GM12878 (cell line): ENCODE data around the gene SELENOO. TPM values are rescaled to one million over a fixed set of nuclear protein-coding genes. Genes with fewer than 3 reads are reported as not detected.
A peak's percentile ranks its signal among the peaks of the same experiment; 100 is the strongest.

Experiments
- ATAC-seq: fragments of 200-7000 bp; cut with Tn5 transposase; 3 replicates; pipeline ENCODE4 v1.9.1; 2020; ENCODE audit warnings: mild to moderate bottlenecking, moderate library complexity
- BruUV-seq: library from RNA; stranded (reverse); fragments of 400-500 nt; replicated peaks from 2 replicates; lab custom pipeline; 2021; lab: Mats Ljungman, UMichigan
- CTCF ChIA-PET: fragments of 300-600 bp; sonication (Branson Sonifier 250); formaldehyde crosslinking; extraction: SDS; loops from one replicate; lab custom pipeline; 2021; ENCODE audit warnings: inconsistent platforms; lab: Yijun Ruan, JAX
- POLR2A ChIA-PET: fragments of 350-600 bp; formaldehyde crosslinking; extraction: SDS; loops from one replicate; lab custom pipeline; 2021; ENCODE audit warnings: inconsistent platforms; lab: Charles Lee
- RAD21 ChIA-PET: fragments of 300-600 bp; sonication (Branson Sonifier 250); formaldehyde crosslinking; loops from one replicate; lab custom pipeline; 2023; ENCODE audit warnings: antibody characterized with exemption; ENCODE audit not compliant: unreplicated experiment; lab: Charles Lee
- SMC1A ChIA-PET: fragments of 300-600 bp; sonication (Branson Sonifier 250); formaldehyde crosslinking; loops from one replicate; lab custom pipeline; 2023; ENCODE audit not compliant: unreplicated experiment, uncharacterized antibody; lab: Charles Lee
- DNase-seq: peaks from one replicate; pipeline ENCODE4 v3.0.0-alpha.2; 2011; ENCODE audit warnings: low read depth, low spot score
- FAIRE-seq: peaks from 3 replicates; lab custom pipeline; 2011; peaks lifted over from hg19 to GRCh38; lab: Jason Lieb, UNC
- H2AFZ ChIP-seq: 2 replicates; pipeline ENCODE4 v1.6.0; 2011; ENCODE audit warnings: low read depth, low read length, control low read depth; ENCODE audit not compliant: control insufficient read depth
- H3K27ac ChIP-seq: 2 replicates; pipeline ENCODE4 v1.5.1; 2011; ENCODE audit warnings: control low read depth; ENCODE audit not compliant: control insufficient read depth, insufficient read depth
- H3K27me3 ChIP-seq, 2 experiments: replicated peaks in 1 of 2; 2 replicates each; pipeline versions ENCODE4 v1.6.0 to v1.6.1; 2011; ENCODE audit warnings: low read length in 1 of 2; ENCODE audit not compliant: control insufficient read depth in 2 of 2, insufficient read depth in 2 of 2
- H3K36me3 ChIP-seq, 2 experiments: 2 replicates each; pipeline ENCODE4 v1.5.1; 2011; ENCODE audit warnings: low read length in 1 of 2; ENCODE audit not compliant: control insufficient read depth in 2 of 2, insufficient read depth in 2 of 2
- H3K4me1 ChIP-seq: 2 replicates; pipeline ENCODE4 v1.6.1; 2011; ENCODE audit warnings: mild to moderate bottlenecking, low read length, moderate library complexity, mixed read lengths; ENCODE audit not compliant: control insufficient read depth, insufficient read depth
- H3K4me2 ChIP-seq: 2 replicates; pipeline ENCODE4 v1.6.0; 2011; ENCODE audit warnings: control low read depth; ENCODE audit not compliant: control insufficient read depth, insufficient read depth
- H3K4me3 ChIP-seq: fragments of 200-600 bp; sonication (generic); 2 replicates; pipeline ENCODE4 v1.5.1; 2016
- H3K79me2 ChIP-seq: 2 replicates; pipeline ENCODE4 v1.6.0; 2011; ENCODE audit warnings: low read length; ENCODE audit not compliant: control insufficient read depth, insufficient read depth
- H3K9ac ChIP-seq: 2 replicates; pipeline ENCODE4 v1.8.0; 2011; ENCODE audit warnings: low read length, control low read depth, mixed read lengths; ENCODE audit not compliant: control insufficient read depth, insufficient read depth
- H3K9me3 ChIP-seq: replicated peaks from 3 replicates; pipeline ENCODE4 v1.5.1; 2011; ENCODE audit warnings: mild to moderate bottlenecking, low read length; ENCODE audit not compliant: control insufficient read depth, insufficient read depth
- H4K20me1 ChIP-seq: 2 replicates; pipeline ENCODE4 v1.6.0; 2011; ENCODE audit not compliant: control insufficient read depth, insufficient read depth
- CBX3 ChIP-seq: fragments of 200-600 bp; sonication (generic); IDR thresholded peaks from 2 replicates; pipeline ENCODE4 v1.6.1; 2016; ENCODE audit warnings: low read depth, borderline replicate concordance
- CEBPB ChIP-seq, 2 experiments: fragments of 150-350 bp in 1 of 2; IDR thresholded peaks; 2 replicates each; pipeline ENCODE4 v1.6.1; 2012 to 2014; ENCODE audit warnings: low read depth in 2 of 2, low read length in 2 of 2, borderline replicate concordance in 1 of 2, inconsistent platforms in 1 of 2
- DPF2 ChIP-seq: fragments of 450-650 bp; IDR thresholded peaks from 2 replicates; pipeline ENCODE4 v1.6.1; 2017; ENCODE audit warnings: mild to moderate bottlenecking
- HDAC6 ChIP-seq: fragments of 200-600 bp; sonication (generic); IDR thresholded peaks from one replicate; pipeline ENCODE4 v1.8.0; 2017; ENCODE audit warnings: antibody characterized with exemption; ENCODE audit not compliant: unreplicated experiment
- HDGF ChIP-seq: fragments of 450-650 bp; IDR thresholded peaks from 2 replicates; pipeline ENCODE4 v1.6.1; 2016; ENCODE audit warnings: antibody characterized with exemption
- IKZF1 ChIP-seq: fragments of 450-650 bp; conservative IDR thresholded peaks from 2 replicates; pipeline ENCODE4 v1.6.1; 2017; ENCODE audit warnings: antibody characterized with exemption, mild to moderate bottlenecking
- IKZF2 ChIP-seq, 2 experiments: fragments of 450-650 bp; IDR thresholded peaks; 2 replicates each; pipeline ENCODE4 v1.6.1; 2017; ENCODE audit warnings: mild to moderate bottlenecking in 2 of 2, moderate library complexity in 2 of 2
- LARP7 ChIP-seq: fragments of 450-650 bp; IDR thresholded peaks from 2 replicates; pipeline ENCODE4 v1.6.1; 2017; ENCODE audit warnings: mild to moderate bottlenecking
- MTA3 ChIP-seq: IDR thresholded peaks from 2 replicates; pipeline ENCODE4 v1.6.1; 2012; ENCODE audit warnings: low read length, inconsistent platforms, borderline replicate concordance
- SPI1 ChIP-seq: IDR thresholded peaks from 2 replicates; pipeline ENCODE4 v1.6.1; 2011; ENCODE audit warnings: low read depth, mild to moderate bottlenecking, low read length, moderate library complexity, borderline replicate concordance; ENCODE audit not compliant: insufficient read depth
- ZNF384 ChIP-seq: IDR thresholded peaks from 2 replicates; pipeline ENCODE4 v1.6.1; 2012; ENCODE audit warnings: low read depth, mild to moderate bottlenecking, low read length, improper control_type of control experiment, borderline replicate concordance
- WGBS: methylation state at CpG from one replicate; pipeline ENCODE4 v1.1.6; 2016; ENCODE audit warnings: low lambda C conversion rate; ENCODE audit not compliant: insufficient replicate concordance, insufficient coverage; ENCODE audit errors: missing lambda C conversion rate; 5-methylcytosine and 5-hydroxymethylcytosine counted together
- in situ Hi-C: fragments of 300-500 bp; cut with MboI; formaldehyde crosslinking; loops from 9 replicates; pipeline ENCODE4 v1.14.3; 2018; ENCODE audit warnings: mixed read lengths
- intact Hi-C: fragments of 100-400 bp; cut with micrococcal nuclease; formaldehyde crosslinking; loops from one replicate; pipeline ENCODE4 v1.14.2; 2022; ENCODE audit not compliant: unreplicated experiment
- polyA plus RNA-seq, 11 experiments: library from polyadenylated mRNA; depleted of rRNA in 4 of 11; unstranded in 6 of 11; stranded (reverse) in 5 of 11; fragments of >200 nt; fragmentation: Nextera tagmentation in 4 of 11; fragmentation: Illumina TruSeq in 1 of 11; extraction: Ambion mirVana in 4 of 11; extraction: Trizol in 1 of 11; gene quantifications; 1 replicate in 1 of 11; 2 replicates in 10 of 11; pipeline versions ENCODE4 v1.2.1 to v1.2.3, GENCODE V29; 2011 to 2016; ENCODE audit warnings: inconsistent platforms in 2 of 11, missing spikeins in 2 of 11, low read depth in 1 of 11
- total RNA-seq, 4 experiments: library from RNA; depleted of rRNA in 3 of 4; stranded (reverse); fragments of >200 nt in 3 of 4; fragmentation: Illumina TruSeq in 1 of 4; extraction: Trizol in 1 of 4; gene quantifications; 2 replicates each; pipeline versions ENCODE4 v1.2.1 to v1.2.3, GENCODE V29; 2013 to 2021

Gene SELENOO
- total and polyA plus RNA-seq, 10 of the 15 experiments (the other 5 are each of a cell fraction or from before 2014, with no cell fraction given) = 0.42 to 23.3 (median 3.3) TPM

DNA sequence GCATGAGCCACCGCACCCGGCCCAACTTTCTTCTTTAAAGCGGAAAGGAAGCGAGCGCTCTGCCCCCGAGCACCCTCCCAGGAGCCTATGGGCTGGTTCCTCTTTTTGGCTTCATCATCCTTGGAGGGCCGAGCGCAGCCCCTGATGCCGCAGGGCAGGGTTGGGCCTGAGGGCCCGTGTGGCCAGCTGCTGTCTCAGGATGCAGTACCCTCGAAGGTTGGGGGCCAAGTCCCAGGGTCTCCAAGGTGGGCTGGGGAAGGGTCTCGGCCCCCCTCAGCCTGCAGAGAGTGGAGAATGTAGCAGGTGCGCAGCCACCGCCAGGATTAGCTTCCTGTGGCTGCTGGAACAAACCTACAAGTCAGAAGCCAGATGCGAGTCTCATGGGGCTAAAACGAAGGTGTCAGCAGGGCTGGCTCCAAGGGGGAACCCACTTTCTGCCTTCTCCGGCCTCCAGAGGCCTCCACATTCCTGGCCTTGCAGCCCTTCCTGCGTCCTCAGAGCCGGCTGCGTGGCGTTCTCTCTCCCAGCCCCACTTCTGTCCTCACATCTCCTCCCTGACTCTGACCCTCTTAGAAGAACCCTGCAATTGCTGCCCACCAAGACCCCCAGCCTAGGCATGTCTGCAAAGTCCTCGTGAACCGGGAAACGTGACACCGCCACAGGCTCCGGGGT, 27.4 kb upstream of the SELENOO start:
- Histone ChIP-seq H3K27ac (no peak overlapping the region), H3K36me3 (no peaks in the 10 kb centered on the region), H2AFZ (no peak overlapping the region; the same call in 1 of the 2 replicates), H3K4me1 (peaks cover 6% of the 10 kb centered on the region), H3K9ac (no peak overlapping the region), H3K9me3 (no peaks in the 10 kb centered on the region), H3K4me2 (no peak overlapping the region), H4K20me1 (no peaks in the 10 kb centered on the region), H3K79me2 (no peaks in the 10 kb centered on the region), H3K4me3 (no peak overlapping the region), H3K27me3 (peaks cover 2 to 5% of the 10 kb centered on the region in 2 experiments; a peak in 3 of 4 replicates)
- ATAC-seq = peak; percentile 95
- no peak for DNase-seq
- RAD21 ChIA-PET = no interaction called here
- BruUV-seq = no TSS peak
- TF ChIP-seq DPF2 = peak; percentile 69; the same call in 1 of the 2 replicates
- no peak for TF ChIP-seq HDGF
- peak; percentile 69 for TF ChIP-seq IKZF1
- 0 out of 2 replicates have a peak, but pooled peaks have one; percentile 32 for TF ChIP-seq LARP7
- no peak for TF ChIP-seq ZNF384
- peak; percentile 21 to 44; a peak in 2 of 4 replicates for TF ChIP-seq IKZF2 (IDR thresholded peaks at IDR 0.05)
- TF ChIP-seq SPI1 = peak; percentile 90
- CTCF ChIA-PET = interaction anchor here (1.0 kb wide), 1 partner anchor 23 kb away, joined by 3 read pairs; no protein-coding TSS in a partner anchor
- SMC1A ChIA-PET = no interaction called here
- POLR2A ChIA-PET = interaction anchor here (0.6 to 1.4 kb wide), 2 partner anchors 15 to 17 kb away, joined by 5 to 6 read pairs; no protein-coding TSS in a partner anchor
- 41% methylated on average over 26 of the region's 26 CpGs for WGBS
- in situ Hi-C loops = no loop called here
- intact Hi-C loops = no loop called here
- no peak for FAIRE-seq

DNA sequence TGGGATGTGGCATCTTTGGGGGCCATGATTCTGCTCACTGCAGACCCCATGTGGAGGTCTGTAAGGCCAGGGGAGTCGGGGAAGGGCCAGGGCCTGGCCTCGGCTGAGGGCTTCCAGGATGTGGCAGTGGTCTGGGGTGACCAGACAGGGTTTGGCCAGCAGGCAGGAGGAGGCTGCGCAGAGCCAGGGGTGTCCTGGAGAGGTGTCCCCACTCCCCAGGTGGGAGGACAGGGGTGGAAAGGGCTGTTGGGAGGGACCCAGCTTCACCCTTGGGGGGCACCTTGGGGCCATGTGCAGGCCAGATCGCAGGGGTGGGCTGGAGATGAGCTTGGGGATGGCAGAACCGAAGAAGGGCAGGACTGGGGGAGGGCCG, 26.8 kb upstream of the SELENOO start:
- H3K4me2 ChIP-seq = no peak overlapping the region
- ChIA-PET POLR2A (no interaction called here), RAD21 (no interaction called here), SMC1A (no interaction called here), CTCF (interaction anchor here (1.0 kb wide), 1 partner anchor 23 kb away, joined by 3 read pairs; no protein-coding TSS in a partner anchor)
- peaks cover under 1 to 2% of the 10 kb centered on the region in 2 experiments; a peak in 3 of 4 replicates for H3K27me3 ChIP-seq
- no peaks in the 10 kb centered on the region for H4K20me1 ChIP-seq
- TF ChIP-seq MTA3 (no peak), HDAC6 (no peak), CEBPB (IDR thresholded peaks at IDR 0.05; ENCODE audit: borderline replicate concordance in 1 of 2, low read depth in 2 of 2, low read length in 2 of 2) (no peak), CBX3 (no peak)
- 82% methylated on average over 6 of the region's 6 CpGs for WGBS
- in situ Hi-C loops (no loop called here), intact Hi-C loops (no loop called here)
- H3K9ac ChIP-seq = no peak overlapping the region
- ATAC-seq (no peak), FAIRE-seq (no peak), DNase-seq (no peak)
- peaks cover 6% of the 10 kb centered on the region for H3K4me1 ChIP-seq
- no peaks in the 10 kb centered on the region for H3K9me3 ChIP-seq
- BruUV-seq = no TSS peak
- no peak overlapping the region for H3K4me3 ChIP-seq
- H3K27ac ChIP-seq = no peak overlapping the region
- H2AFZ ChIP-seq = no peak overlapping the region
- no peaks in the 10 kb centered on the region for H3K36me3 ChIP-seq
- H3K79me2 ChIP-seq = no peaks in the 10 kb centered on the region
